RWPE1 (cell line): Measurements from ENCODE around the gene TSR3.

Source experiments
- CTCF ChIA-PET: fragments of 350-600 bp; sonication (Branson Sonifier 250); formaldehyde crosslinking; extraction: SDS; loops from one replicate; lab custom pipeline; 2021; lab: Yijun Ruan, JAX
- POLR2A ChIA-PET: fragments of 400-600 bp; formaldehyde crosslinking; extraction: SDS; loops from one replicate; lab custom pipeline; 2020; ENCODE audit warnings: antibody characterized with exemption; ENCODE audit not compliant: low non-redundant PET; lab: Yijun Ruan, JAX
- DNase-seq: peaks from one replicate; pipeline ENCODE4 v3.0.0; 2012; ENCODE audit warnings: low spot score
- H3K27ac ChIP-seq: fragments of 450-650 bp; 2 replicates; pipeline ENCODE4 v1.5.1; 2017
- TF ChIP-seq, protein P1 (sequence below): fragments of 450-650 bp; conservative IDR thresholded peaks from 2 replicates; pipeline ENCODE4 v1.5.1; 2017; ENCODE audit warnings: low read depth, mild to moderate bottlenecking

TSR3 gene

DNA sequence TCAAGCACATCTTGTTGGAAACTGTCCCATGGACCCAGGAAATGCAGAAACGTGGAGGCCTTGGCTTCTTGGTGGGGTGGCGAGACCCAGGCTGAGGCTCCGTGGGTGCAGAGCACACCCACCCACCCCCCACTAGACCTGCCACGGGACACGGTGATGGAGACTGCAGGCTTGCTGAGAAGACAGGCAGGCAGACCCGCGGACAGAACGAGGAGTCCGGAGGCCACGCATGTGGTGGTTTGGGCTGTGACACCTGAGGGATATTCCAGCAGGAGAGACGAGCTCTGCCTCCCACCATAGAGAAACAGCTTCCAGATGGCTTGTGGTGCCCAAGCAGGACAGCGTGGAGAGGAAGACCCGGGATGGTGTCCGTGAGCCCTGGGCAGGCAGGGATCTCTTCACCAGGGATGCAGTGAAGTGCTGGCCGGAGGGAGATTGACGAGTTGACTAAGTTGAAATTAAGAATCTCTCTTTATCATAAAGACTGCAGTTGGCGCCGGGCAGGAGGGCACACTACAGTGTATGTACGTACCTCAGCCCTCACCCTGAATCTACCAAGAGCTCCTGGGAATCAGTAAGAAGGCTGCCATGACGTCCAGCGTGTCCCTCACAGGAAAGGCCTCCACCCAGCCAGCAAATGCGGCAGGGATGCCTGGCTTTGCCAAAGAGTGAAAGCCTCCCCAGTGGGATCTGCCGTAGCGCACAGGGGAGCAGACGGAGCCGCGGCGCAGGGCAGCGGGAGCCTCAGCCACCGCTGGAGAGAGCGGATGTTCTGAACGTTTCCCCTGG lies 34.0 kb downstream of the TSR3 start:
- ChIA-PET CTCF (interaction anchor here (0.6 to 1.2 kb wide), 2 partner anchors 13 to 475 kb away, joined by 3 read pairs; no protein-coding TSS in a partner anchor), POLR2A (no interaction called here)
- no peak for DNase-seq
- TF ChIP-seq, protein P1, sequence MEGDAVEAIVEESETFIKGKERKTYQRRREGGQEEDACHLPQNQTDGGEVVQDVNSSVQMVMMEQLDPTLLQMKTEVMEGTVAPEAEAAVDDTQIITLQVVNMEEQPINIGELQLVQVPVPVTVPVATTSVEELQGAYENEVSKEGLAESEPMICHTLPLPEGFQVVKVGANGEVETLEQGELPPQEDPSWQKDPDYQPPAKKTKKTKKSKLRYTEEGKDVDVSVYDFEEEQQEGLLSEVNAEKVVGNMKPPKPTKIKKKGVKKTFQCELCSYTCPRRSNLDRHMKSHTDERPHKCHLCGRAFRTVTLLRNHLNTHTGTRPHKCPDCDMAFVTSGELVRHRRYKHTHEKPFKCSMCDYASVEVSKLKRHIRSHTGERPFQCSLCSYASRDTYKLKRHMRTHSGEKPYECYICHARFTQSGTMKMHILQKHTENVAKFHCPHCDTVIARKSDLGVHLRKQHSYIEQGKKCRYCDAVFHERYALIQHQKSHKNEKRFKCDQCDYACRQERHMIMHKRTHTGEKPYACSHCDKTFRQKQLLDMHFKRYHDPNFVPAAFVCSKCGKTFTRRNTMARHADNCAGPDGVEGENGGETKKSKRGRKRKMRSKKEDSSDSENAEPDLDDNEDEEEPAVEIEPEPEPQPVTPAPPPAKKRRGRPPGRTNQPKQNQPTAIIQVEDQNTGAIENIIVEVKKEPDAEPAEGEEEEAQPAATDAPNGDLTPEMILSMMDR, result no peak
- H3K27ac ChIP-seq, result no peak overlapping the region

DNA sequence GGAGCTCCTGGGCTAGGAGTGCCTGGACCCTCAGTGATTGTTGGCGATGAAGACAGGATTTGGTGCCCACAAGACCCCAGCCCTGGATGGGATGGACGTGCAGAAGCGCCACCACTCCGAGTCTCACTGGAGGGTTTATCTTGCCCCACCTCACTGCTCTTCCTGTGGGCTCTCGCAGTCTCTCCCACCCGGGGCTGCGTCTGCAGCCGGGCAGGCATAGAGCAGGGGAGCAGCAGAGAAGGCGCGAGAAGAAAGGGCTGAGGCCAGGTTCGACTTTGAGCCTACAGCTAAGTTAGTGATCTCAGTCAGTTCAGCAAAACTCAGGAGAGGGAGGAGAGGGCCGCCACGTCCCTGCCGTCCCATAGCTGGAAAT lies 35.7 kb downstream of the TSR3 start:
- CTCF ChIA-PET, result no interaction called here
- H3K27ac ChIP-seq, result no peak overlapping the region
- no peak for DNase-seq
- POLR2A ChIA-PET, result interaction anchor here (1.0 kb wide), 1 partner anchor 21 kb away, joined by 5 read pairs; no protein-coding TSS in a partner anchor
- TF ChIP-seq, protein P1, result no peak

DNA sequence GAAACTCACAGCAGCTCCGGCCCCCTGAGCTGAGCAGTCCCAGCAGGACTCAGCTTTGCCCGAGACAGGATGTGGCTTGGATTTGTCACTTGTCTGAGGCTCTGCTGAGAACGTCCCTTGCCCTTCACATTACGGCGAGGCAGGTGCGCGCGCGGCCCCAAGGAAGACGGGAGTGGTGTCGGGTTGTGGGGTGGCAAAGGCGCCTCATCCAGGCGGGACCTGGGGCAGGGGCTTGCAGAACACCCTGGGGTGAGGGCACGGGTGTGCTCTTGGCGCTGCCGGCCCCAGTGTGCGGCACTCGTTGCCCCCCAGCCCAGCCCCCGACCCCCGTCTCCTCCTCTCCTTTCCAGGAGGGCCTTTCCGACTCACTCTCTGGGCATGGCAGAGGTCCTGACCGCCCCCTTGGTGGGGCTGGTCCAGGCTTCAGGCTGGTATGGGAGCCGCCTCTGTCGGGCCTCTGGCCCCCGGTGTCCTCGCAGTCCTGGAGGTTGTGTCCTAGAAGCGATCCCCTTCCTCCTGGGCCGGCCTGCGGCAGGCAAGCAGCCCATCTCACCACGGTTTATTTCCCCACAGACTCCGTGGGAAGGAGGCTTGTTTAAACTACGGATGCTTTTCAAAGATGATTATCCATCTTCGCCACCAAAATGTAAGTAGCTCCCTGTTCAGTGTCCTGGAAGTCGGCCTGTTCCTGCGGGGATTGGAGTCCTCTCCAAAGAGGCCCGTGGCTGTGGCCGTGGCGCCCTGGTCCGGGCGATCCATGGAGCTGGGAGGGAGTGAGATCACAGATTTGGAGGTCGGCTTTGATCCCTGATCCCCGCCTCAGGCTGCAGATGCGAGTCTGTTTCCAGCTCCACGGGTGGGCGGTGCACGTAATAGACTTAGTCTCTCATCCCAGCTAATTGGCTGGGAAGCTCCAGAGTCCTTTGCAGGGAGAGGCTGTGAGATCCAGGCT lies 36.3 kb downstream of the TSR3 start:
- TF ChIP-seq, protein P1, result no peak
- ChIA-PET CTCF (interaction anchor here (0.7 kb wide), 1 partner anchor 103 kb away, joined by 4 read pairs; no protein-coding TSS in a partner anchor), POLR2A (no interaction called here)
- 0 out of 2 replicates have a peak overlapping the region, but pooled peaks have one; percentile 1 for H3K27ac ChIP-seq
- DNase-seq, result no peak

DNA sequence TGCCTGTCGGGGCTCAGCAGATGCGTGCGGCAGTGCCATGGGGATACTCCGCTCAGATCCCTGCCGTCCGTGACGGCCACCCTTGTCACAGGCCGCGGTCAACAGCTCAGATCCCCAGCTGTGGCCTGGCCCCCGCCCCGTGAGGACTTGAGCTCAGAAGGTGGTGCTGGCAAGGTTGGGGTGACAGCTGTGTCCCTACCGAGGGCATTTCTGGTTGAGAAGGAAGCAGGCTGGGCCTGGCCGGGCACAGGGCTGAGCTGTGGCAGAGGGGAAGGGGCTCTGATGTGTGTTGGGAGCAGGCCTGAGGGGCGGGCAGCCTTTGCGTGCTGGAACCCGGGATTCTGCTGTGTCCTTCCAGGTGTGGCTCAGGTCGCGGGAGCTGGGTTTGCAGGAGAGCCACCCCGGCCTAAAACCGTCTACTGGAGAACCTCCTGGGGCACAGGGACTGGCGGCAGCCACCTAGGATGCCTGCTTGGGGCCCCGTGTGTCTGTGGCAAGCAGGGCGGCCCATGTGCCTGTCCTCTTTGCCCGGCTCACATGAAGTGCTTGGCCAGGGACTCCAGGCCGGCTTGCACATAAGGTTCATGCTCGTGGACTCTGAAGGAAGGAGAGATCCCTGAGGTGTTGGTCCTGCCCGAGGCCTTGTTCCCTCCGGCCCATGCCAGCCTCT lies 37.1 kb downstream of the TSR3 start:
- DNase-seq, result no peak
- POLR2A ChIA-PET, result no interaction called here
- TF ChIP-seq, protein P1, result no peak
- CTCF ChIA-PET, result interaction anchor here (0.7 kb wide), 1 partner anchor 103 kb away, joined by 4 read pairs; no protein-coding TSS in a partner anchor
- 0 out of 2 replicates have a peak overlapping the region, but pooled peaks have one; percentile 1 for H3K27ac ChIP-seq

DNA sequence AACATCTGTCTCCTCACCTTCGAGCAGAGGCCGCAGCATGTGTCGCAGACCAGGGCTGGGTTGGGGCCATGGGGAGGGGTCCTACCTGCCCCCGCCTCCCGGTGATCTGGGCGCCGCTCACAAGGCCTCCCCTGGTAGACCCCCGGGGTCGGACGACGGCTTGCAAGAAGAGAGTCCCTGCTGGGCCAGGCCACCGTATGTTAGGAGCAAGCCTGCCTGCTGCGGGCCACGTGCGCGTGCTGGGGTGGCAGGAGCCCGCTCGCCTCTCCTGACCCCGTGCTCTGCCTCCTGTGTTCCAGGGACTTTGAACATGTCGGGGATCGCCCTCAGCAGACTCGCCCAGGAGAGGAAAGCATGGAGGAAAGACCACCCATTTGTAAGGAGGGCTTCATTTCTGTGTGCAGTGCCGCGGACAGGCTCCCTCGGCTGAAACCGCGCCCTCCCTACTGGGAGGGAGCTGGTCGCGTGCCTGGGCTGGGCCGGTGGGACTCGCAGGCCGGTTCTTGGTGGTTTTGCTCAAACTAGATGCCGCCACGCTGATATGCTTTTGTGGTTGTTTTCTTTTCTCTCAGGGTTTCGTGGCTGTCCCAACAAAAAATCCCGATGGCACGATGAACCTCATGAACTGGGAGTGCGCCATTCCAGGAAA lies 37.8 kb downstream of the TSR3 start:
- ChIA-PET CTCF (no interaction called here), POLR2A (no interaction called here)
- DNase-seq, result no peak
- no peak overlapping the region for H3K27ac ChIP-seq
- TF ChIP-seq, protein P1, result no peak
